Fibroblast of lung (primary cell): Measurements from ENCODE around the gene NR2F1-AS1. TPM values are rescaled to one million over a fixed set of nuclear protein-coding genes. Genes with fewer than 3 reads are reported as not detected.

ENCODE experiments used
- DNase-seq, 2 donors: peaks; one replicate each; pipeline versions ENCODE4 v3.0.0 to v3.0.0-alpha.2; 2010; ENCODE audit warnings: low read depth in 2 of 2
- H2AFZ ChIP-seq: 2 replicates; pipeline ENCODE4 v1.5.1; 2012; ENCODE audit warnings: low read length, control low read depth, inconsistent platforms
- H3K27ac ChIP-seq: 2 replicates; pipeline ENCODE4 v1.5.1; 2011; ENCODE audit warnings: low read length, control low read depth; ENCODE audit not compliant: insufficient read depth
- H3K27me3 ChIP-seq: 2 replicates; pipeline ENCODE4 v1.5.1; 2011; ENCODE audit warnings: mild to moderate bottlenecking, low read length; ENCODE audit not compliant: control insufficient read depth, insufficient read depth
- H3K36me3 ChIP-seq: 2 replicates; pipeline ENCODE4 v1.5.1; 2011; ENCODE audit warnings: low read length; ENCODE audit not compliant: control insufficient read depth, insufficient read depth
- H3K4me1 ChIP-seq: 2 replicates; pipeline ENCODE4 v1.5.1; 2011; ENCODE audit warnings: low read length; ENCODE audit not compliant: control insufficient read depth, insufficient read depth; ENCODE audit errors: extremely low read depth
- H3K4me2 ChIP-seq: 2 replicates; pipeline ENCODE4 v1.5.1; 2011; ENCODE audit warnings: low read length, control low read depth; ENCODE audit not compliant: insufficient read depth; ENCODE audit errors: extremely low read depth
- H3K4me3 ChIP-seq, 4 experiments: fragments of 200-600 bp in 1 of 4; sonication (generic) in 1 of 4; replicated peaks in 1 of 4; 2 replicates each; pipeline ENCODE4 v1.5.1; 2011 to 2016; ENCODE audit warnings: low read length in 4 of 4, low read depth in 3 of 4, mild to moderate bottlenecking in 3 of 4, control low read depth in 2 of 4, inconsistent platforms in 1 of 4, mixed read lengths in 1 of 4; ENCODE audit not compliant: insufficient read depth in 1 of 4; ENCODE audit errors: control extremely low read depth in 1 of 4
- H3K79me2 ChIP-seq: 2 replicates; pipeline ENCODE4 v1.5.1; 2012; ENCODE audit warnings: mild to moderate bottlenecking, low read length, inconsistent platforms; ENCODE audit not compliant: control insufficient read depth, insufficient read depth
- H3K9ac ChIP-seq: 2 replicates; pipeline ENCODE4 v1.5.1; 2011; ENCODE audit warnings: mild to moderate bottlenecking, low read length, control low read depth; ENCODE audit not compliant: insufficient read depth
- H3K9me3 ChIP-seq: 2 replicates; pipeline ENCODE4 v1.5.1; 2012; ENCODE audit warnings: low read depth, low read length; ENCODE audit not compliant: control insufficient read depth, insufficient read depth
- H4K20me1 ChIP-seq: 2 replicates; pipeline ENCODE4 v1.5.1; 2011; ENCODE audit warnings: low read length; ENCODE audit not compliant: control insufficient read depth, insufficient read depth; ENCODE audit errors: extremely low read depth
- CTCF ChIP-seq, 2 donors: IDR thresholded peaks in 1 of 2; conservative IDR thresholded peaks in 1 of 2; 1 replicate in 1 of 2; 2 replicates in 1 of 2; pipeline ENCODE4 v1.5.1; 2011 to 2012; ENCODE audit warnings: low read length in 2 of 2, control low read depth in 1 of 2, inconsistent platforms in 1 of 2, low read depth in 1 of 2, mild to moderate bottlenecking in 1 of 2
- EZH2 ChIP-seq: IDR thresholded peaks from 2 replicates; pipeline ENCODE4 v1.5.1; 2012; ENCODE audit warnings: low read length, control low read depth, mild to moderate bottlenecking; ENCODE audit errors: missing control alignments
- polyA plus RNA-seq, 2 donors: library from polyadenylated mRNA; depleted of rRNA in 1 of 2; stranded (reverse) in 1 of 2; unstranded in 1 of 2; fragments of >200 nt; gene quantifications; 2 replicates each; pipeline ENCODE4 v1.2.1, GENCODE V29; 2011 to 2012; ENCODE audit warnings: missing spikeins in 1 of 2
- total RNA-seq: library from RNA; depleted of rRNA; stranded (reverse); fragments of >200 nt; gene quantifications from 2 replicates; pipeline ENCODE4 v1.2.1, GENCODE V29; 2014

Gene NR2F1-AS1
- total and polyA plus RNA-seq, 2 donors (not counting 1 experiment from before 2014, with no cell fraction given), result 29.6 to 44.6 TPM

DNA sequence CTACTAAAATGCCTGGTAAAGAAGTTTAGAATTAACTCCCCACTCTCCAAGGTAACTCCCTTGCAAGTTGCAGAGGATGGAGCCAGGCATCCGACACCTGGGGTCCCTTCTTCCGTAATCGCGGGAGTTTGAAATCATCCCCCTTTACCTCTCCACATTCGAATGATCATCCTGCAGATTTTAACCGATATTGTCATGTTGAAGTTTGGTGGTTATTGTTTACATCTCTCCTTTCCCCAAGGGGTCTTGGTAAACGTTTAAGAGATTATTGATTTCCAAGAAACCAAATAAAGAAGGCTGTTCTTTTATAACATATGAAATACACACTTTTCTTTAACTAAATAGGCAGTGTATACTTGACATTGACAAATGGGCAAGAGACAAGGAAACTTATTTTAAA lies 28.7 kb upstream of the NR2F1-AS1 start:
- H3K27me3 ChIP-seq, result peaks cover 6% of the 10 kb centered on the region
- H3K27ac ChIP-seq, result no peak overlapping the region

GRCh38 chr5:93608855-93609254 lies 27.8 kb upstream of the NR2F1-AS1 start:
- no peaks in the 10 kb centered on the region for H3K9me3 ChIP-seq
- no peaks in the 10 kb centered on the region for H4K20me1 ChIP-seq
- peaks cover 4% of the 10 kb centered on the region for H3K4me1 ChIP-seq
- no peak overlapping the region for H3K27ac ChIP-seq
- H3K9ac ChIP-seq, result no peak overlapping the region
- no peak overlapping the region for H3K4me2 ChIP-seq
- H3K27me3 ChIP-seq, result peaks cover 6% of the 10 kb centered on the region
- H2AFZ ChIP-seq, result no peak overlapping the region
- no peaks in the 10 kb centered on the region for H3K36me3 ChIP-seq
- DNase-seq, result no peak
- TF ChIP-seq CTCF (conservative IDR thresholded peaks at IDR 0.05 in 1 of 2, IDR thresholded peaks at IDR 0.05 in 1 of 2; ENCODE audit: low read depth in 1 of 2, low read length in 2 of 2) (no peak), EZH2 (no peak)
- H3K4me3 ChIP-seq, result no peak overlapping the region
- H3K79me2 ChIP-seq, result peaks cover 12% of the 10 kb centered on the region

More for the DNA sequence above, 28.7 kb upstream of the NR2F1-AS1 start:
- H4K20me1 ChIP-seq, result no peaks in the 10 kb centered on the region
- no peak overlapping the region for H3K9ac ChIP-seq
- no peak for DNase-seq
- H3K79me2 ChIP-seq, result peaks cover 11% of the 10 kb centered on the region
- H3K4me1 ChIP-seq, result peaks cover 4% of the 10 kb centered on the region
- H3K4me2 ChIP-seq, result no peak overlapping the region
- no peak overlapping the region for H2AFZ ChIP-seq
- H3K36me3 ChIP-seq, result no peaks in the 10 kb centered on the region
- no peak overlapping the region for H3K4me3 ChIP-seq
- no peak for TF ChIP-seq CTCF (conservative IDR thresholded peaks at IDR 0.05 in 1 of 2, IDR thresholded peaks at IDR 0.05 in 1 of 2; ENCODE audit: low read depth in 1 of 2, low read length in 2 of 2)
- TF ChIP-seq EZH2, result no peak
- H3K9me3 ChIP-seq, result no peaks in the 10 kb centered on the region

DNA sequence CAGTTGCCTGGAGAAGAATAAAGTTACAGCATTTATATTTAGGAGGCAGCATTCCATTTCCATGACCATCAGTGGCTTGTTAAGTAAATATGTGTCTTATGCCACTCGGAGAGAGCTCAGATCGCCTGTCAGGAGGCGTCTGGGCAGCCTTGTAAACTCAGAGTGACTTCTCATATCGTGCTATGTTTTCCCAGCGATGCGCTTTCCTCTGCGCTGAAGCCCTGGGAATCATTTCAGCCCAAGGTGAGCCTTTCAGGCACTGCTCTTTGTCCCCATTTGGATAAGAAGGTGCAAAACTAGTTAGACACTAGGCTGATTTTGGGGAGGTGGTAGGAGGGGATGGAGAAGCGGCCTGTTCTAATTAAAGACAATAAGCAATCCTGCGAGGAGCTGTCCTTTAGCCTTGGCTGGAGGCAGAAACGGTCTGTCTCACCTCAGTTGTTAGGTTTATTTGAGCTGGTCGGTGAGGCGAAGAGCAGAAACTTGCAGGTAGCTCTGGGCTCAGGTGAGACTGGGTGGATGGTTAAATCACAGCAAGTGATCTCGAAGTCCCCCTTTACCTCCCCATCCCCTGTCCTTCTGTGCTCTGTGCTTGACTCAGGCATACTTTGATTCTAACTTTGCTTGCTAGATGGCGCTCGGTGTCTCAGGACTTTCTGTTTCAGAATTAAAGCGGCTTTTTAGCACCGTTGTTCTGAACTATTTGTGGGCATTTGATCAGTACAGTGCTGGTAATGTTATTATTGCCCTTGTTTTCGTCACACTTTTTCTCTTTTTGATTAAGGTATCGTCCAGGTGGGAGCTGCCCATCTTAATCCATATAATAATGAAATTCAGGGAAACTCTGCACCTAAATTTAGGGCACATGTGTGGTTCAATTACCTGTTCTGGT lies 26.6 kb upstream of the NR2F1-AS1 start:
- no peaks in the 10 kb centered on the region for H3K9me3 ChIP-seq
- peaks cover 4% of the 10 kb centered on the region for H3K4me1 ChIP-seq
- H2AFZ ChIP-seq, result peak overlapping the region; percentile 31
- H3K36me3 ChIP-seq, result no peaks in the 10 kb centered on the region
- H3K4me3 ChIP-seq, result peak overlapping the region; percentile 25 to 51 (median 45)
- H3K27ac ChIP-seq, result peak overlapping the region; percentile 64
- peak; percentile 86 to 89 for DNase-seq
- peaks cover 21% of the 10 kb centered on the region for H3K79me2 ChIP-seq
- H4K20me1 ChIP-seq, result no peaks in the 10 kb centered on the region
- TF ChIP-seq EZH2, result no peak
- TF ChIP-seq CTCF (conservative IDR thresholded peaks at IDR 0.05 in 1 of 2, IDR thresholded peaks at IDR 0.05 in 1 of 2; ENCODE audit: low read depth in 1 of 2, low read length in 2 of 2), result peak; percentile 55 to 70
- peak overlapping the region; percentile 93 for H3K4me2 ChIP-seq
- H3K27me3 ChIP-seq, result peaks cover 6% of the 10 kb centered on the region
- H3K9ac ChIP-seq, result no peak overlapping the region
